ENCODE measurements around the gene CYP2W1.

CYP2W1 gene

GRCh38 chr7:963236-964078 is 19.5 kb upstream of the CYP2W1 start:
- no peak for TF ChIP-seq POLR2AphosphoS5 (IDR thresholded peaks at IDR 0.05; ENCODE audit: low read depth)
- no peak for TF ChIP-seq SPI1 (IDR thresholded peaks at IDR 0.05; ENCODE audit: borderline replicate concordance, low read depth)
- no peak for TF ChIP-seq REST (IDR thresholded peaks at IDR 0.05; ENCODE audit: insufficient replicate concordance, low read depth)
- no peak for TF ChIP-seq CTCF (IDR thresholded peaks at IDR 0.05; ENCODE audit: insufficient read depth, low read length)
- Histone ChIP-seq H3K27ac (replicated peaks) (no peak overlapping the region), H3K27me3 (ENCODE audit: insufficient read depth, poor library complexity, severe bottlenecking) (no peaks in the 10 kb centered on the region), H3K4me3 (replicated peaks; ENCODE audit: insufficient read depth, low read length) (no peak overlapping the region)
- no peak for DNase-seq (ENCODE audit: low read depth in 1 of 2, low spot score in 1 of 2)

GRCh38 chr7:964401-965231 is 18.4 kb upstream of the CYP2W1 start:
- DNase-seq (ENCODE audit: low read depth in 1 of 2, low spot score in 1 of 2) = peak; percentile 69 to 71
- Histone ChIP-seq H3K27ac (replicated peaks) (peak overlapping the region; percentile 69), H3K27me3 (ENCODE audit: insufficient read depth, poor library complexity, severe bottlenecking) (no peaks in the 10 kb centered on the region), H3K4me3 (replicated peaks; ENCODE audit: insufficient read depth, low read length) (no peak overlapping the region)
- TF ChIP-seq CTCF (IDR thresholded peaks at IDR 0.05; ENCODE audit: insufficient read depth, low read length) (peak; percentile 20), POLR2AphosphoS5 (IDR thresholded peaks at IDR 0.05; ENCODE audit: low read depth) (no peak; the same call in none of the 2 replicates)

GRCh38 chr7:966291-967069 is 16.5 kb upstream of the CYP2W1 start:
- TF ChIP-seq GABPA (IDR thresholded peaks at IDR 0.05; ENCODE audit: low read depth) (no peak), REST (IDR thresholded peaks at IDR 0.05; ENCODE audit: insufficient replicate concordance, low read depth) (no peak), SPI1 (IDR thresholded peaks at IDR 0.05; ENCODE audit: borderline replicate concordance, low read depth) (no peak), POLR2AphosphoS5 (IDR thresholded peaks at IDR 0.05; ENCODE audit: low read depth) (peak; percentile 23; the same call in 1 of the 2 replicates), CTCF (IDR thresholded peaks at IDR 0.05; ENCODE audit: insufficient read depth, low read length) (no peak)
- Histone ChIP-seq H3K4me3 (replicated peaks; ENCODE audit: insufficient read depth, low read length) (no peak overlapping the region), H3K27ac (replicated peaks) (peak overlapping the region; percentile 1; the same call in 1 of the 2 replicates), H3K27me3 (ENCODE audit: insufficient read depth, poor library complexity, severe bottlenecking) (no peaks in the 10 kb centered on the region)
- DNase-seq (ENCODE audit: low read depth in 1 of 2, low spot score in 1 of 2) = no peak
